ENCODE measurements around the gene ATE1.
A peak's percentile ranks its signal among the peaks of the same experiment; 100 is the strongest.

The ATE1 gene

GRCh38 chr10:121865554-121865953, 62.3 kb downstream of the ATE1 start:
- no peak for DNase-seq

- DNase-seq = no peak
Observed at GRCh38 chr10:121864653-121865052, 63.2 kb downstream of the ATE1 start.

GRCh38 chr10:121864168-121864567, 63.7 kb downstream of the ATE1 start:
- DNase-seq = no peak

- no peak for DNase-seq
Observed at GRCh38 chr10:121862649-121863048, 65.2 kb downstream of the ATE1 start.

- no peak for DNase-seq
Observed at GRCh38 chr10:121862042-121862441, 65.8 kb downstream of the ATE1 start.

- DNase-seq = no peak
Observed at GRCh38 chr10:121860810-121861209, 67.0 kb downstream of the ATE1 start.

GRCh38 chr10:121854809-121855445, 72.9 kb downstream of the ATE1 start:
- peak; percentile 17 for DNase-seq

GRCh38 chr10:121853950-121854349, 73.9 kb downstream of the ATE1 start:
- DNase-seq = no peak

- no peak for DNase-seq
Observed at GRCh38 chr10:121851786-121852185, 76.0 kb downstream of the ATE1 start.

- no peak for DNase-seq
Observed at GRCh38 chr10:121848082-121848481, 79.7 kb downstream of the ATE1 start.

- DNase-seq = no peak
Observed at GRCh38 chr10:121846555-121846954, 81.3 kb downstream of the ATE1 start.

GRCh38 chr10:121845044-121845784, 82.6 kb downstream of the ATE1 start:
- no peak for DNase-seq

GRCh38 chr10:121844537-121844936, 83.3 kb downstream of the ATE1 start:
- DNase-seq = no peak

- DNase-seq = no peak
Observed at GRCh38 chr10:121843379-121843778, 84.5 kb downstream of the ATE1 start.

GRCh38 chr10:121841862-121842261, 86.0 kb downstream of the ATE1 start:
- DNase-seq = no peak

- peak; percentile 46 for DNase-seq
Observed at GRCh38 chr10:121838931-121839330, 88.9 kb downstream of the ATE1 start.

GRCh38 chr10:121838149-121838548, 89.7 kb downstream of the ATE1 start:
- no peak for DNase-seq

GRCh38 chr10:121836171-121836570, 91.7 kb downstream of the ATE1 start:
- DNase-seq = no peak

- DNase-seq = no peak
Observed at GRCh38 chr10:121835376-121835775, 92.5 kb downstream of the ATE1 start.

- DNase-seq = no peak
Observed at GRCh38 chr10:121834757-121835156, 93.1 kb downstream of the ATE1 start.

- no peak for DNase-seq
Observed at GRCh38 chr10:121833387-121833786, 94.4 kb downstream of the ATE1 start.

- DNase-seq = no peak
Observed at GRCh38 chr10:121832647-121833046, 95.2 kb downstream of the ATE1 start.

- DNase-seq = no peak
Observed at GRCh38 chr10:121831777-121832176, 96.1 kb downstream of the ATE1 start.

GRCh38 chr10:121831237-121831636, 96.6 kb downstream of the ATE1 start:
- DNase-seq = no peak

GRCh38 chr10:121830101-121830500, 97.7 kb downstream of the ATE1 start:
- no peak for DNase-seq

Measured in hematopoietic multipotent progenitor cell treated with erythropoietin and hydrocortisone succinate and interleukin-3 and kit ligand, for 8 days (in vitro differentiated cells).